Measurements from ENCODE around the gene ATP11B. TPM values are rescaled to one million over a fixed set of nuclear protein-coding genes. Genes with fewer than 3 reads are reported as not detected.

Gene ATP11B
- total and polyA plus RNA-seq, 9 of the 15 experiments (the other 6 are each of a cell fraction or from before 2014, with no cell fraction given): 11.9 to 68.7 (median 41.8) TPM

- ATAC-seq: peak; percentile 7; the same call in 1 of the 3 replicates
- 11% methylated on average over 1 of the region's 1 CpG for WGBS (ENCODE audit: insufficient coverage, low coverage, missing lambda C conversion rate)
- TF ChIP-seq ZNF316 (IDR thresholded peaks at IDR 0.05) (0 out of 2 replicates have a peak, but pooled peaks have one; percentile 6), SNAPC5 (CRISPR knock-in tag; IDR thresholded peaks at IDR 0.05) (no peak)
- no peak overlapping the region for H3K4me2 ChIP-seq (ENCODE audit: insufficient read depth, low read length)
- intact Hi-C loops (cut with micrococcal nuclease): no loop called here
- no peaks in the 10 kb centered on the region for H3K9me1 ChIP-seq (ENCODE audit: control insufficient read depth, insufficient read depth, low read length)
- no peak overlapping the region for H3K9ac ChIP-seq (ENCODE audit: insufficient read depth in 1 of 2, low read depth in 2 of 2, low read length in 2 of 2)
- no peaks in the 10 kb centered on the region for H3K27me3 ChIP-seq (ENCODE audit: control insufficient read depth in 2 of 2, insufficient read depth in 2 of 2, low read length in 2 of 2)
- H4K20me1 ChIP-seq (replicated peaks; ENCODE audit: control insufficient read depth, insufficient read depth, low read length): no peaks in the 10 kb centered on the region
- ChIA-PET POLR2A (interaction anchor here (1.1 to 1.8 kb wide), 3 partner anchors 9 to 21 kb away, joined by 3 to 5 read pairs (median 4); no protein-coding TSS in a partner anchor), CTCF (ENCODE audit: low intra/inter-chr PET ratio) (no interaction called here)
- peaks cover 89% of the 10 kb centered on the region for H3K79me2 ChIP-seq (ENCODE audit: control insufficient read depth, insufficient read depth, low read length)
- H2AFZ ChIP-seq (ENCODE audit: low read depth, low read length): no peak overlapping the region
- BruUV-seq (replicated peaks): no TSS peak
- H3K4me1 ChIP-seq (replicated peaks in 1 of 2; ENCODE audit: control insufficient read depth in 2 of 2, insufficient read depth in 2 of 2, low read length in 2 of 2): peaks cover 9 to 27% of the 10 kb centered on the region in 2 experiments; a peak in 3 of 5 replicates
- peaks cover 12% of the 10 kb centered on the region; the same call in 2 of the 3 replicates for H3K36me3 ChIP-seq (ENCODE audit: control insufficient read depth, insufficient read depth, low read length)
- FAIRE-seq: peak; percentile 48
- H3K9me3 ChIP-seq (replicated peaks; ENCODE audit: control insufficient read depth, insufficient read depth, low read depth, low read length): no peaks in the 10 kb centered on the region
- no peak overlapping the region for H3K27ac ChIP-seq (ENCODE audit: extremely low read depth, low read depth, low read length)
- no peak for DNase-seq (ENCODE audit: extremely low read depth in 1 of 4, low spot score in 3 of 4)
- in situ Hi-C loops (cut with MboI): no loop called here
- H3K4me3 ChIP-seq: no peak overlapping the region
Observed at GRCh38 chr3:182816181-182816580, 22.9 kb downstream of the ATP11B start.

DNA sequence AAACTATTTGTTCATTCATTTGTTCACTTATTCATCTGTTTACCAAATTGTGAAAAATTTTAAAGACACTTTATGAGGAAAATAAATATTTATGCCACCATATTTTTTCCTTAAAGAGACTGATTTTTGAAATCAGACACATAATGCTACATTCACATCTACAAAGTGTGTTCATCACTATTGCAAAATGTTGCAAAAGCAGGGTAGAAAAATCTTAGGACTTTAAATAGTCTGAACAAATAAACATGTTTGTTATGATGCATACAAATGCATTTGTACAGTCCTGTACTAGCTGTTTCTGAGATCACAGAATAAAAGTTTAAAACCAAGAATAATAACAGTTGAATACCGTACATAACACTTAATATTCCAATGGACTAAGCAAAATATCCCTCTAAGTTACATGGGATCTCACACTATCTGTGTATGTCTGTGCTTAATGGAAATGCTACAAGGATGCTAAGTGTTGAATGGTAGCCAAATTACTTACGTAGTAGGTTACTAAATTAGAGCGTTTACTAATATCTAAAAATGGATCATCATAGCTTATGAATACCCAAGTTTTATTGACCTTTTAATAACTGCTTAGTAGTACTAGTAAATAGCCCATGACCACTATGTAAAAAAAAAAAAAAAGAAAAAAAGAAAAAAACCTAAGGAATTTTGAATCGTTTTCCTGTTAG lies 25.1 kb downstream of the ATP11B start:
- intact Hi-C loops (cut with micrococcal nuclease) (no loop called here), in situ Hi-C loops (cut with MboI) (no loop called here)
- FAIRE-seq: no peak
- Histone ChIP-seq H3K9ac (ENCODE audit: insufficient read depth in 1 of 2, low read depth in 2 of 2, low read length in 2 of 2) (no peak overlapping the region), H4K20me1 (replicated peaks; ENCODE audit: control insufficient read depth, insufficient read depth, low read length) (no peaks in the 10 kb centered on the region), H3K4me2 (ENCODE audit: insufficient read depth, low read length) (no peak overlapping the region), H3K4me3 (no peak overlapping the region), H3K79me2 (ENCODE audit: control insufficient read depth, insufficient read depth, low read length) (peaks cover 71% of the 10 kb centered on the region), H3K4me1 (replicated peaks in 1 of 2; ENCODE audit: control insufficient read depth in 2 of 2, insufficient read depth in 2 of 2, low read length in 2 of 2) (peaks cover 0 to 8% of the 10 kb centered on the region in 2 experiments; a peak in 3 of 5 replicates), H3K27ac (ENCODE audit: extremely low read depth, low read depth, low read length) (no peak overlapping the region), H3K36me3 (ENCODE audit: control insufficient read depth, insufficient read depth, low read length) (peaks cover 19% of the 10 kb centered on the region), H3K9me1 (ENCODE audit: control insufficient read depth, insufficient read depth, low read length) (no peaks in the 10 kb centered on the region), H3K9me3 (replicated peaks; ENCODE audit: control insufficient read depth, insufficient read depth, low read depth, low read length) (no peaks in the 10 kb centered on the region), H2AFZ (ENCODE audit: low read depth, low read length) (no peak overlapping the region), H3K27me3 (ENCODE audit: control insufficient read depth in 2 of 2, insufficient read depth in 2 of 2, low read length in 2 of 2) (no peaks in the 10 kb centered on the region)
- ATAC-seq: no peak
- no peak for DNase-seq (ENCODE audit: extremely low read depth in 1 of 4, low spot score in 3 of 4)
- POLR2A ChIA-PET: no interaction called here
- TF ChIP-seq ID3 (CRISPR knock-in tag; IDR thresholded peaks at IDR 0.05) (no peak), ID3 (tag; IDR thresholded peaks at IDR 0.05) (no peak), ZNF133 (CRISPR knock-in tag; IDR thresholded peaks at IDR 0.05) (no peak), ZNF263 (CRISPR knock-in tag; IDR thresholded peaks at IDR 0.05; ENCODE audit: borderline replicate concordance) (no peak), ZNF217 (CRISPR knock-in tag; IDR thresholded peaks at IDR 0.05) (no peak), KDM2B (CRISPR knock-in tag; IDR thresholded peaks at IDR 0.05) (no peak), TAF9B (IDR thresholded peaks at IDR 0.05; ENCODE audit: partially characterized antibody) (no peak), RCOR1 (IDR thresholded peaks at IDR 0.05; ENCODE audit: borderline replicate concordance in 1 of 2, low read depth in 2 of 2, low read length in 2 of 2) (no peak), ARNT (IDR thresholded peaks at IDR 0.05) (no peak)
- TF ChIP-seq, protein P1, sequence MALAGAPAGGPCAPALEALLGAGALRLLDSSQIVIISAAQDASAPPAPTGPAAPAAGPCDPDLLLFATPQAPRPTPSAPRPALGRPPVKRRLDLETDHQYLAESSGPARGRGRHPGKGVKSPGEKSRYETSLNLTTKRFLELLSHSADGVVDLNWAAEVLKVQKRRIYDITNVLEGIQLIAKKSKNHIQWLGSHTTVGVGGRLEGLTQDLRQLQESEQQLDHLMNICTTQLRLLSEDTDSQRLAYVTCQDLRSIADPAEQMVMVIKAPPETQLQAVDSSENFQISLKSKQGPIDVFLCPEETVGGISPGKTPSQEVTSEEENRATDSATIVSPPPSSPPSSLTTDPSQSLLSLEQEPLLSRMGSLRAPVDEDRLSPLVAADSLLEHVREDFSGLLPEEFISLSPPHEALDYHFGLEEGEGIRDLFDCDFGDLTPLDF (CRISPR knock-in tag; IDR thresholded peaks at IDR 0.05): no peak
- no TSS peak for BruUV-seq (replicated peaks)
- CTCF ChIA-PET (ENCODE audit: low intra/inter-chr PET ratio): no interaction called here
- WGBS (ENCODE audit: insufficient coverage, low coverage, missing lambda C conversion rate): 100% methylated on average over 4 of the region's 4 CpGs
